Inflammatory macrophage (primary cell): ENCODE measurements around the gene DPH7.
A peak's percentile ranks its signal among the peaks of the same experiment; 100 is the strongest.
"Not testable (repeated sequence)": the region's sequence is repeated elsewhere in the genome, so short reads cannot be mapped to it uniquely, and the experiment has no call there.

Experiments used
- DNase-seq, 2 donors: peaks; one replicate each; pipeline ENCODE4 v3.0.0-alpha.2; 2020 to 2022

DPH7 gene

DNA sequence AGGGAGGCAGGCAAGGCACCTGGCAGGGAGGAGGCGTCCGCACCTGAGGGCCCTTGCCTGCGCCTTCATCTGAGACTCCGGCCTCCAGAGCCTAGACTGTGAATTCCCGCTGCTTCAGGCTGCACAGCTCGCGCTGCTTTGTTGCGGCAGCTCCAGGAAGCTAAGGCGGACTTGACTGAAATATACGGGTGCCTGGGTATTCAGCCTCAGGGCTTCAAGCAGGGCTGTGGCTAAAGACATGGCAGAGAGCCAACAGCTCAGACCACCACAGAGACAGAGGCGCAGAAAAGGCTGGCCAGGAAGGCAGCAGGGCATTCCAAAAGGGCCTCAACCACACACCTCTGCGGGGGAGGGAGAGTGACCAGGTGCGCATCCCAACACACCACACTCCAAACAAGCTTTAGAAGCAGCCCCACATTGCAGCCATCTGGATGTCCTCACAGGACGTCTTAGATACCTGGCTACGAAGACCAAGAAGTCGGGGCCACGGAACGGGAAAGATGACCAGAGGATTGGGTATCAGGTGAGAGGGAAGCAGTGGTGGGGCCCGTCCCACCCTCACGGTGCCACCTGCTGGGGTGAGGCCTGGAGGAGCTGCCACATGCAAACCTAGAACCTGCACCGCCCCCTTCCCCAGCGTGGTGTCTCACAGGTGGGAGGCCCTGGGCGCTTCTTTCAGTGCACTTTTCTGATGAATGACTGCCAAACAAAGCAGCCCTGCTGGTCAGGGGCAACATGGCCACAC, 1.7 kb upstream of the DPH7 start:
- DNase-seq = no peak

DNA sequence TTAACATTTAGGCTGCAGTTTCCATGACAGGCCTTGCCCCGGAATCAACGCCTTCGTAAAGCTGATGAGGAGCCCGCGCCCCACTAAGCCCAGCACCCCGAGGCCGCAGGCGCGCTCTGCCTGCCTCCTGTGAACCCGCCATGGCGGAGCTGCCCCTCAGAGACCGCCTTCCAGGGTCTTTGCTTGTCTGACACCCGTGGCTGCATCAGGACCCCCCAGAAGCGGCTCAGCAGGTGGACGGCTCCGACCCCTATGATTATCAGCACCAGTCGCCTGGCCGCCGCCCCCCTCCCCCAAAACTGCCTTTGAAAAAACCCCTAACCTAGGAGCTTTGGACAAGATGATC, 507 bp upstream of the DPH7 start:
- no peak for DNase-seq

DNA sequence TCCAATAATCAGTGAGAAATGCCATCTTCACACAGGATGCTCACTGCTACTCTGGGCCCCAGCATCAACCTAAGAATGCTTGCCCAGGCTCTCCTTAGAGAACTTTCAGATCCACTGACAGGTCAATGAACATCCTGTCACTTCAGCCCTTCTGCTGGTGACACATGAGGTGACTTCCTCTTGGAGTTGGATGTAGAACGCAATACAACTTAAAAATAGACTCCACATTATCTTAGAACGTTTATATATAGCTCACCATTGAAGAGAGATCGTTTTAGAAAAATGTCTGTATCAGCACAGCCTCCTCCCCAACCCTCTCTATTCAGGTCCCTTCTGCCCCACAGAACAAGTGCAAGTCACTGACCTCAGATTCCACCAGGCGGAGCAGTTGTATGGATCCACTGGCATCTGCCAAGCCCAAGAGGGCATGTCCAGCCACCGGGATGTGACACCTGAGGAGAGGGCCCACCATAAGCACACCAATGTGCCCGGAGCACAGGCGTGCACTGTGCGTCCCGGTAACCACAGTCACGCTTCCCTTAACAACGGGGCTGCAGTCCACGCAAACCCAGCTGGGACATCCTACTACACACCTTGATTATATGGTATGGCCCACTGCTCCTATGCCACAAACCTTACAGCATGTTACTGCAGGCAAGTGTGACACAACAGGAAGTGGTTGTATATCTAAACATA, 2.9 kb downstream of the DPH7 start:
- no peak for DNase-seq

DNA sequence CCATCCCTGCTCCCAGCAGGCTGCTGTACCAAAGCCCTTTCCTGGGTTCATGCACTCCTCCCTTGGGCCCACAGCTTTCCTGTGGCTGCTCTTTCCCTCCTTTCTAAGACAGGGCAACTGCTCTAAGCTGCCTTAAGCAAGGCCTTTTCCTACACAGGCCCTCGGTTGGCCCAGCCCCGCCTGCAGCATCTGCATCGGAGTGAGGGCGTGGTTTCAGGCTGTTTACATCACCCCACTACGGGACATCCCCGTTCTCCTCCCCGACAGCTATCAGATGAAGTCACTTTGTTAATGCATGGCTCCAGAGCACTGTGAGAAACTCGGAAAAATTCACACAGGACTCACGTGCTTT, 3.4 kb downstream of the DPH7 start:
- no peak for DNase-seq

DNA sequence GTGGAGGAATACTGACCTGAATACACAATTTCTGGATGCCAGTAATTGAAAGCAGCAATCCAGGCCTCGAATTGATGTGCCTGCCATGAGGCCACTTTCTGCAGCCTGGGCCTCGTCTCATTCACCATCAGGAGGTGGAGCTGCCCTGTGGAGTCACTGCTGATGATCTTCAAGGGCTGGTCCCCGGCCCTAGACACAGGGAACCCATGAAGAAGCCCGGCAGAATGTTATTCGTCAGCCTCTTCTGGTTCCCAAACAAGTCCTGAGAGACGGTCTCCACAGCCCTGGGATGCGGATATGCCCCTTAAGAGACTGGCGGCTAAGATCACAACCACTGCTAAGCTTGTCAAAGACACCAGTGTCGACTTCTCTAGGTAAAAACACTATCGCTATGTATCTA, 4.5 kb downstream of the DPH7 start:
- DNase-seq = no peak

DNA sequence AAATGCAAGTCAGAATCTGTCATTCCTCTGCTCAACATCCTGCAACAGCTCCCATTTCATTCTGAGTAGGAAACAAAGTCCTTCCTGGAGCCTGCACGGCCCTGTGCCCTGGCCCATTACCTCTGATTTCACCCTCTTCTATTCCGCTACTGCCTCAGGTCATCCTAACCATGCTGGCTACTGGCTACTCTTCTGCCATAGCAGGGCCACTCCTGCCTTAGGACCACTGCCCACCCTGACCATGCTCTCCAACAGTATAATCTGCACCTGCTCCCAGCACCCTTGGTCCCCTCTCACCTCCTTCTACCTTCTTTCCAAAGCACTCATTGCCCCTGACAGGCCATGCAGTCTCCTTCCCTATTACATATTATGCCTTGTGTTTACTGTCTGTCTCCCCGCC, 8.2 kb downstream of the DPH7 start:
- DNase-seq = no peak

- no peak for DNase-seq
Observed at GRCh38 chr9:137569609-137570203, 9.0 kb downstream of the DPH7 start.

- not testable (repeated sequence) for DNase-seq
Observed at GRCh38 chr9:137568445-137568844, 10.3 kb downstream of the DPH7 start.

GRCh38 chr9:137564817-137565411, 13.8 kb downstream of the DPH7 start:
- no peak for DNase-seq

DNA sequence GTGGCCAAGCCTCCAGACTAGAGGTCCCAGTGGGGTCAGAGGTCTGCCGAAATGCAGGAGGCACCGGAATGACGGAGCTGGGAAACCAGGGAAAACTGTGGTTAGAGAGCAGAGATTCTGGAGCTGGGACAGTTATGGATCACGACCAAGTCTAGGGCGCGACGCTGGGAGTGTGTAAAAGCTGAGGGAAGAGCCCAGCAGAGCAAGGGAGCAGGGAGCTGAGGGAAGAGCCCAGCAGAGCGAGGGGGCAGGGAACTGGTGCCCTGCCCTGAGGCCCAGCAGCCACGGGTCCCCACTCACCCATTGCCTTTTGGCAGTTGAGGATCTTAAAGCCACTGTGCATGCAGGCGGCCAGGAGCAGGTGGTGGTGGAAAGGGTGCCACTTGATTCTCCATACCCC, 14.6 kb downstream of the DPH7 start:
- DNase-seq = no peak

DNA sequence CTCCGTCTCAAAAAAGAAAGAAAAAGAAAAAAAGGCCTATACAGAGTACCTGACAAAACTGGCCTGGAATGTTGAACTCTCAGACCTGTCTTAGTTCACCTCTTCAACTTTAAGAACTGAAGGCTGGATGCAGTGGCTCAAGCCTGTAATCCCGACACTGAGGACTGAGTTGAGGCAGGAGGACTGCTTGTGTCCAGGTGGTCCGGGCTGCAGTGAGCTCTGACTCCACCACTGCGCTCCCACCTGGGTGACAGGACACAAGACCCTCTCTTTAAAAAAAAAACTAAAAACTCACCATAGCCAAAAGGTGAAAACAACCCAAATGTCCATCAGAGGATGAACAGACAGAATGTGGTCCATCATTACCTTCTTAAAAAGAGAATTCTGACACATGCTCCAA, 20.6 kb downstream of the DPH7 start:
- DNase-seq = no peak

- no peak for DNase-seq
Observed at GRCh38 chr9:137556069-137556838, 22.5 kb downstream of the DPH7 start.

DNA sequence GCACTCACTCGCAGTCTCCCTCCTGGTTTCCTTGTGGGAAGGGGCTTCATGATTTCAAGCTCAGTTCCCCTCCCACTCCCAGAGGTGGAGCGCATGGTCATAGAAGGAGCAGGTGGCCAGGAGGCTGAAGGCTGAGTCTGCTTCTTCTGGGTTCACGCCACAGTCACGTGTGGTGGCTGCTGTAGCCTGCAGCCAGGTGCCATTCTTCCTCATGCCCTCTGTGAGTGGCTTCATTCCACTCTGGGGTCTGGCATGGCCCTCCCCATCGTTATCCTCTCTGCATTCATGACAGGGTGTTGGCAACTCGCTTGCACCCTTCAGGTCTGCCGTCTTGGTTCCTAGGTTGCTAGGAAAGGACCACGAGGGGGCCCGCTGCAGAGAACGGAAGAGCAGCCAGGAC, 23.5 kb downstream of the DPH7 start:
- DNase-seq = no peak

DNA sequence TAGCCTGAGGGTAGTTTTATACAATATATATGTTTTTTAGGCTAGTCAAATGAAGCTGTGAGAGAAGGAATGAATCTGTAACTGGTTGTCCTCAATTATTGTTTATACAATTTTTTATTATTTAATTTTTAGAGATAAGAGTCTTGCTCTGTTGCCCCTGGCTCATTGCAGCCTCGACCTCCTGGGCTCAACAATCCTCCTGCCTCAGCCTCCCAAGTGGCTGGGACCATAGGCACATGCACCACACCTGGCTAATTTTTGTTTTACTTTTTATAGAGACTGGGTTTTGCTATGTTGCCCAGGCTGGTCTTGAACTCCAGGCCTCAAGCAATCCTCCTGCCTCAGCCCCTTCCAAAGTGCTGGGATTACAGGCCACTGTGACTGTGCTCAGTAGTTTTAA, 24.4 kb downstream of the DPH7 start:
- no peak for DNase-seq

DNA sequence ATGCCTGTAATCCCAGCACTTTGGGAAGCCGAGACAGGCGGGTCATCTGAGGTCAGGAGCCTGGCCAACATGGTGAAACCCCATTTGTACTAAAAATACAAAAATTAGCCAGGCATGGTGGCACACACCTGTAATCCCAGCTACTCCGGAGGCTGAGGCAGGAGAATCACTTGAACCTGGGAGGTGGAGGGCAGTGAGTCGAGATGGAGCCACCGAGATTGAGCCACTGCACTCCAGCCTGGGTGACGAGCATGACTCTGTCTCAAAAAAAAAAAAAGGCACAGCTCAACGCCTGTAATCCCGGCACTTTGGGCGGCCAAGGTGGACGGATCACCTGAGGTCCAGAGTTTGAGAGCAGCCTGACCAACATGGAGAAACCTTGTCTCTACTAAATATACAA, 25.1 kb downstream of the DPH7 start:
- DNase-seq = not testable (repeated sequence)

DNA sequence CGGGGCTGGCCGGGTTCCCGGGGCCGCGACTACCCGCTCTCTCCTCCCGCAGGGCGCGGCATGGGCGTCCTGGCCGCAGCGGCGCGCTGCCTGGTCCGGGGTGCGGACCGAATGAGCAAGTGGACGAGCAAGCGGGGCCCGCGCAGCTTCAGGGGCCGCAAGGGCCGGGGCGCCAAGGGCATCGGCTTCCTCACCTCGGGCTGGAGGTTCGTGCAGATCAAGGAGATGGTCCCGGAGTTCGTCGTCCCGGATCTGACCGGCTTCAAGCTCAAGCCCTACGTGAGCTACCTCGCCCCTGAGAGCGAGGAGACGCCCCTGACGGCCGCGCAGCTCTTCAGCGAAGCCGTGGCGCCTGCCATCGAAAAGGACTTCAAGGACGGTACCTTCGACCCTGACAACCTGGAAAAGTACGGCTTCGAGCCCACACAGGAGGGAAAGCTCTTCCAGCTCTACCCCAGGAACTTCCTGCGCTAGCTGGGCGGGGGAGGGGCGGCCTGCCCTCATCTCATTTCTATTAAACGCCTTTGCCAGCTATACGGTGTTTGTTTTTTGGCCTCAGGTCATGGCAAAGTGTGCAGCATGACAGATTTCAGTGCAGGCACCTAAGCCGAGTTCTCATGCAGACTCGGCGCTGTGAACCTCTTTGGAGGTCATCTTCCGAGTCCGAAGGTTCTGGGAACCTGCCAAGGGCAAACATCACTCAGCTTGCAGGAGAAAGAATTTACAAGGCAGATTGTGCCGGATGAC, 26.5 kb downstream of the DPH7 start:
- DNase-seq = no peak

DNA sequence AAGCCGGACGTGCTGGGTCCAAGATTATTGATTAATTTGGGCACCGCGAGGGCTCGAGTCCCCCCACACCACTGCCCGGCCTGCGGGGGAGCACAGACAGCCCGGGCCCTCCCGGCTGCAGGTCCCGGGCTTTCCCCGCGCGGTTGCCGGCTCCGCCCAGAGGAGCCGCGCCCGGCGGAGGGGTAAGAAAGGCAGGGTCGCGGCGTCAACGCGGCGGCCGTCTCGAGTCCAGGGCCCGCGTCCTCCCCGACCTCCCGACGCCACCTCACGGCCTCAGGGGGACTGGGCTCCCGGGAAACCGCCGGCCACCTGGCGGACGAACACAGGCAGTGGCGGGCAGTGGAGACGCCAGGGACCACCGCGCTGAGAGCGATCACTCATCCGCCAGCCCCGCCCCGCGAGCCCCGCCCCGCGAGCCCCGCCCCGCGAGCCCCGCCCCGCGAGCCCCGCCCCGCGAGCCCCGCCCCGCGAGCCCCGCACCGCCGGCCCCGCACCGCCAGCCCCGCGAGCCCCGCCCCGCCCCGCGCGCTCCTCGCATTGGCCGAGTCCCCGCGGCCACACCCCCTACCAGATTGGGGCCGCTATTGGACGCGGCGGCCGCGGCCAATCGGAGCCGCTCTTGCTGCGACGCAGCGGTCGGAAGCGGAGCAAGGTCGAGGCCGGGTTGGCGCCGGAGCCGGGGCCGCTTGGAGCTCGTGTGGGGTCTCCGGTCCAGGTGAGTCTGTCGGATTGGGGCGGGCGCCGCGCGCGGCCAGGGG, 27.3 kb downstream of the DPH7 start, which contains the start of gene MRPL41:
TSS of gene MRPL41 (plus strand) at position 616 of the 758 bp plus-strand sequence. CDS start 203 bp downstream, outside the sequence.
- DNase-seq = peak; percentile 89 to 92

DNA sequence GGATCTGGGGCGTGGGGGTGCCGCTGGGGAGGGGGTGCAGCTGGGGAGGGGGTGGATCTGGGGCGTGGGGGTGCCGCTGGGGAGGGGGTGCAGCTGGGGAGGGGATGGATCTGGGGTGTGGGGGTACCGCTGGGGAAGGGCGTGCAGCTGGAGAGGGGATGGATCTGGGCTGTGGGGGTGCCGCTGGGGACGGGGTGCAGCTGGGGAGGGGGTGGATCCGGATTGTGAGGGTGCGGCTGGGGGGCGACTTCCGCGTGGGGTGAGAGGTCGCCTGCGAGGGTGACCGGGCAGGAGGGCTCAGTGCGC, 27.8 kb downstream of the DPH7 start:
- DNase-seq = not testable (repeated sequence)

GRCh38 chr9:137550231-137550621, 28.5 kb downstream of the DPH7 start, which contains the start of gene PNPLA7:
TSS of gene PNPLA7 (minus strand) at chr9:137550402. CDS start at chr9:137550197, 205 bp downstream.
- peak; percentile 82 to 86 for DNase-seq

DNA sequence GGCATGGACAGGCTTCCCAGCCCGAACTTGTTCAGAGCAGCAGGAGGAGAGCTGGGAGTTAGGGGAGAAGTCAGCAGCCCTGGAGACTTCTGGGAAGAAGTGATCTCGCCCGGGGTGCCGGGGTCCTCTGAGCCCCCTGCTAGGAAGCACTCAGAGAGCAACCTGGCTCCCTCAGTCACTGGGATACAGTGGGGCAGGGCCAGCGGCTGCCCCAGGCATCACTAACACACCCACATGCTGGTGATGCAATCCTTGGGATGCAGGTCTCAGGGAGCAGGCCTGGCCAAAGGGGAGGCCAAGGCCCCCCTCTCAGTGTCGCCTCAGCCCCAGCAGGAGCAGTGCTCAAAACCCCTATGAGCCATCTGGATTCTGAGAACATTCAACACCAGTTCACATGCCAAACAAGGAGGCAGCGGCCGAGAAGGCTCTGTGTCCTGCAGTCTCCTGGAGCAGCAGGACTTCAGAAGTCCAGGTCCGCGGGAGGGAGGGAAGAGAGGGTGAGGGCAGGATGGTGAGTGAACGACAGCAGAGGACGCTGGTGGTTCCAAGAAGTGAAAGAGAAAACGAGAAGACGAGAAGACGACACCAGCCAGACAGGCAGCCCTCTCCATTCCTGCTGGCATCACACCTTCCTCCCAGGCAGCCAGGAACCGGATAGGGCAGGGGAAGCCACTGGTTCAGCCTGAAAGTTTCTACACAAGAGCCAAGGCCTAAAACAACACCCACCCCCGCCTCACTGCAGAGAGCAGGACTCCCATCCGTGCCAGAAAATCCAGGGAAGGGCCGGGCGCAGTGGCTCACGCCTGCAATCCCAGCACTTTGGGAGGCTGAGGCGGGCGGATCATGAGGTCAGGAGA, 30.8 kb downstream of the DPH7 start:
- no peak for DNase-seq
